Panc1 (cell line): ENCODE results near the gene C10orf143.

Experiments
- CTCF ChIP-seq: fragments of 450-650 bp; IDR thresholded peaks from 2 replicates; pipeline ENCODE4 v1.5.1; 2017; ENCODE audit warnings: mild to moderate bottlenecking
- POLR2AphosphoS5 ChIP-seq: IDR thresholded peaks from 2 replicates; pipeline ENCODE4 v1.6.1; 2012; ENCODE audit warnings: mild to moderate bottlenecking, low read depth, low read length, moderate library complexity
- REST ChIP-seq, 2 experiments: IDR thresholded peaks; 2 replicates each; pipeline ENCODE4 v1.6.1; 2011 to 2012; ENCODE audit warnings: low read depth in 2 of 2, control low read depth in 1 of 2, low read length in 1 of 2, mild to moderate bottlenecking in 1 of 2, moderate library complexity in 1 of 2; ENCODE audit not compliant: insufficient read depth in 1 of 2
- TCF7L2 ChIP-seq: IDR thresholded peaks from 2 replicates; pipeline ENCODE4 v1.6.1; 2011; ENCODE audit warnings: mild to moderate bottlenecking, low read depth, low read length, inconsistent platforms

DNA sequence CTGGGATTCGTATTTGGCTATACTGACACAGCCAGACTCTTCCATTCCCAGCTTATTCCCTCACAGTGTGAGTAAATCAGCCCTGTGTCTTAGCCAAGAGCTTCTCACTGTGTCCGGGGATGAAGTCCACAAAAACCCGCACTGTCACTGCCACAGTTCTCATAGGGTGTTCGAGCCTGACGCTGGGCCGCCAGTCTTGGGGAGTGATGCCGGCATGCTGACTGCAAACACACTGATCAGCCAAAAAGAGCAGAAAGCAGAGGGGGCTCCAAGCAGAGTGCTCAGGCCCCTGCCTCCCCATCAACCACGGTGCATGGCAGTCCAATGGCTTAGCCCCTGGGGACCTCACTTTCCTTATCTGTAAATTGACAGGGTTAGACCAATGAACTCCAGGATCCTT, 36.7 kb downstream of the C10orf143 start:
- TF ChIP-seq CTCF (no peak), POLR2AphosphoS5 (no peak), TCF7L2 (no peak), REST (IDR thresholded peaks at IDR 0.05; ENCODE audit: insufficient read depth in 1 of 2, low read depth in 2 of 2, low read length in 1 of 2) (no peak)
